Hair follicular keratinocyte (primary cell): ENCODE measurements around the gene LRRC59. TPM values are rescaled to one million over a fixed set of nuclear protein-coding genes. Genes with fewer than 3 reads are reported as not detected.

Source experiments
- total RNA-seq: library from RNA; depleted of rRNA; stranded (reverse); fragments of >200 nt; gene quantifications from 2 replicates; pipeline ENCODE4 v1.2.3, GENCODE V29; 2015

Gene LRRC59
- total RNA-seq, result 136 and 238 TPM in 2 replicates

GRCh38 chr17:50397111-50397918 lies at the start of gene LRRC59:
LRRC59 (minus strand) TSS chr17:50397523; CDS start chr17:50397317, 206 bp downstream.

DNA sequence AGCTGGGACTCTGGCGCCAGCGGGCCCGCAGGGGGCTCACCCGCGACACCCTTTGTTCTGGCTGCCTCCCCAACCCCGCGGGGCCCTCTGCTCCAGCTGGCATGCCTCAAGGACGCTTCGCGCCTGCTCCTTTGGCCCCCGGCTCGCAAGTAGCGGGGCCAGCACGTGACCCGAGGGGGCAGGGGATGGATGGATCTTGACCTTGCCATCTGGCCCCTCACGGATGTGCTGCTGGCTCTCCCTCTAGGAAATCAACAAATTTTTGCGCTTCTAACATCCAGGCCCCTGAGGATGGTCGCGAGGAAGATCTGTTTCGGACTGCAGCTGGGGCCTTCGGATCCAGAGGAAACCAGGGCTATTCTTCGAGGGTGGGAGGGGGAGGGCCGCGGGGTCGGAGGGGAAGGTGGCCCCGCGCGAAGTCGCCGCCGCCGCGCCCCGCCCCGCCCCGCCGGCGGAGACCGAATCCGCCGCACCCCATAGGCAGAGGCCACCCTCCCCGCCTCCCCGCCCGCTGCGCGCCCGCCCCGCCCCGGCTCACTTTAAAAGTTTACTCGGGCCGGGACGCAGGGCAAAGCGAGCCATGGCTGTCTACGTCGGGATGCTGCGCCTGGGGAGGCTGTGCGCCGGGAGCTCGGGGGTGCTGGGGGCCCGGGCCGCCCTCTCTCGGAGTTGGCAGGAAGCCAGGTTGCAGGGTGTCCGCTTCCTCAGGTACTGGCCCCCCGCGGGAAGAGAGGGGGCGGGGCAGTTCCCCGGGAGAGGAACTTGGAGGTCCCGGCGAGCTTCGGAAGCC lies 28.6 kb upstream of the LRRC59 start, which contains the start of gene ACSF2:
TSS of gene ACSF2 (plus strand) at position 537 of the 790 bp plus-strand sequence. CDS start at position 581, 44 bp downstream.

DNA sequence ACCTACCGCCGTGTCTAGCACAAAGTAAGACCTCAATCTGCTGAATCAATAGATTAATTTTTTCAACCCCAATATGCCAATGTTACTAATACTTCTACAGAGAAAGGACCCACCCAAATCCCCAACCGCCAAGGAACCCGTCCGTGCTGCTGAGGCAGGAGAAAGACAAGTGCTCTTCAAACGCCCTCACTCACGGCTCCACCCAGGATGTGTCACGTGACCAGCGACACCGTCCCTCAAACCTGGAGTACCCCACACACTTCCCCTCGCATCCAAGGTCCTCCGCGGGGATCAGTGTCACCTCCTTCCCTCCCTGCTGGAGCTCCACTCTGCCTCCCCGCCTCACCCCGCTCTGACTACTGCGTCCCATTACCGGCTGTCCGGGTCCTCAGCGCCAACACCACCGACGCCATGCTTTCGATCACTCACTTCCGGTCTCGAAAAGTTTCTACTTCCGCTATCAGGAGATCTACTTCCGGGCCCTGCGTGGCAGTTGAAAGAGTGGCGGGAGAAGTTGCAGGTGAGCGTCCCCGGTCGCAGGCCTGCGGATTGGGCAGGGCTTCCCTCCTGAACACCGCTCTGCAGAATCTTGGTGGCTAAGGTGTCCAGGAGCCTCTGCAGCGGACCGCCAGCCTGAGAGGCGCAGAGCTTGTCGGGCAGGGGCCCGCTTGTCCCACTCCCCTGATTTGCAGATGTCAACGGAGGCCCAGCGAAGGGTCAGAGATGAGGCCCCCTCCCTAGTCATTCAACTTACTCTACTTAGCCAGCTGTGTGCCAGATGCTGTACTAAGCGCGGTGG lies 24.4 kb downstream of the LRRC59 start, which contains the start of the genes EME1 and MRPL27:
TSS of gene EME1 (plus strand) at position 472 of the 799 bp plus-strand sequence. CDS start 1,980 bp downstream, outside the sequence.
TSS of gene MRPL27 (minus strand) at position 427 of the 799 bp plus-strand sequence. CDS start at position 413, 14 bp downstream.

GRCh38 chr17:50345432-50346312 lies 51.7 kb downstream of the LRRC59 start, which contains the start of gene XYLT2:
XYLT2 (plus strand) TSS chr17:50346126; CDS start chr17:50346141, 15 bp downstream.

Other genes starting within 250 kb of the LRRC59 start
- 20.5 and 30.2 TPM in 2 replicates for gene PPP1R9B, start 246.8 kb downstream of the LRRC59 start, total RNA-seq
- gene SGCA, start 231.5 kb downstream of the LRRC59 start, total RNA-seq, result not detected in 2 replicates
- 14.3 and 30.7 TPM in 2 replicates for gene COL1A1, start 195.9 kb downstream of the LRRC59 start, total RNA-seq
- 2.0 and 3.4 TPM in 2 replicates for gene TMEM92, start 123.1 kb downstream of the LRRC59 start, total RNA-seq
- gene XYLT2, start 51.4 kb downstream of the LRRC59 start, total RNA-seq, result 56.8 and 74.5 TPM in 2 replicates
- gene MRPL27, start 24.3 kb downstream of the LRRC59 start, total RNA-seq, result 88.6 and 127 TPM in 2 replicates
- gene EME1, start 24.3 kb downstream of the LRRC59 start, total RNA-seq, result 2.1 and 8.1 TPM in 2 replicates
- gene ACSF2, start 28.7 kb upstream of the LRRC59 start, total RNA-seq, result 19.7 and 28.0 TPM in 2 replicates
- not detected in 2 replicates for gene CHAD, start 71.4 kb upstream of the LRRC59 start, total RNA-seq
- 19.5 and 24.9 TPM in 2 replicates for gene RSAD1, start 81.3 kb upstream of the LRRC59 start, total RNA-seq
- gene MYCBPAP, start 110.9 kb upstream of the LRRC59 start, total RNA-seq, result 0.62 and 1.6 TPM in 2 replicates
- gene EPN3, start 135.2 kb upstream of the LRRC59 start, total RNA-seq, result 83.9 and 90.6 TPM in 2 replicates
- gene SPATA20, start 149.7 kb upstream of the LRRC59 start, total RNA-seq, result 30.3 and 57.0 TPM in 2 replicates
- gene CACNA1G, start 163.2 kb upstream of the LRRC59 start, total RNA-seq, result 0.08 TPM in 1 of 2 replicates, not detected in the other
- gene ABCC3, start 237.4 kb upstream of the LRRC59 start, total RNA-seq, result 13.7 and 14.9 TPM in 2 replicates